PC-3 (cell line): ENCODE results near the gene KRT82.

Source experiments
- CTCF ChIP-seq: fragments of 300-600 bp; sonication (generic); conservative IDR thresholded peaks from 2 replicates; pipeline ENCODE4 v1.5.1; 2017; ENCODE audit warnings: antibody characterized with exemption, low read depth, mild to moderate bottlenecking, low read length
- EZH2 ChIP-seq: fragments of 300-600 bp; sonication (generic); IDR thresholded peaks from one replicate; pipeline ENCODE4 v1.6.1; 2017; ENCODE audit warnings: antibody characterized with exemption, mild to moderate bottlenecking, low read length; ENCODE audit not compliant: unreplicated experiment
- EZH2phosphoT487 ChIP-seq: fragments of 300-600 bp; sonication (generic); IDR thresholded peaks from 2 replicates; pipeline ENCODE4 v1.6.1; 2018; ENCODE audit warnings: mild to moderate bottlenecking, antibody characterized with exemption, low read length, borderline replicate concordance

GRCh38 chr12:52389313-52390207, 16.6 kb downstream of the KRT82 start:
- no peak for TF ChIP-seq EZH2phosphoT487
- no peak for TF ChIP-seq CTCF
- no peak for TF ChIP-seq EZH2
